SK-N-MC (cell line): ENCODE measurements around the gene APEX1.

Experiments used
- EZH2 ChIP-seq: fragments of 200-600 bp; sonication (generic); IDR thresholded peaks from one replicate; pipeline ENCODE4 v1.6.1; 2017; ENCODE audit warnings: antibody characterized with exemption
- POLR2AphosphoS5 ChIP-seq: IDR thresholded peaks from 2 replicates; pipeline ENCODE4 v1.6.1; 2012; ENCODE audit warnings: mild to moderate bottlenecking, low read depth, low read length, borderline replicate concordance

GRCh38 chr14:20419419-20419818 lies 35.6 kb upstream of the APEX1 start:
- TF ChIP-seq EZH2 = no peak
- TF ChIP-seq POLR2AphosphoS5 = no peak
